SK-N-SH (cell line): ENCODE measurements around the gene SERPINA3.

Source experiments
- CHD2 ChIP-seq: fragments of 150-350 bp; IDR thresholded peaks from 2 replicates; pipeline ENCODE4 v1.6.1; 2018; ENCODE audit warnings: low read length; ENCODE audit not compliant: partially characterized antibody
- CTCF ChIP-seq: fragments of 200-600 bp; sonication (generic); IDR thresholded peaks from 2 replicates; pipeline ENCODE4 v1.6.1; 2017; ENCODE audit warnings: antibody characterized with exemption, mild to moderate bottlenecking, moderate library complexity
- GATA2 ChIP-seq: sonication (generic); formaldehyde crosslinking; IDR thresholded peaks from 2 replicates; pipeline ENCODE4 v1.5.0; 2020; ENCODE audit warnings: mild to moderate bottlenecking, missing genetic modification reagents
- JUND ChIP-seq: IDR thresholded peaks from 2 replicates; pipeline ENCODE4 v1.4.0; 2012
- NFIC ChIP-seq: IDR thresholded peaks from 2 replicates; pipeline ENCODE4 v1.4.0; 2012; ENCODE audit warnings: borderline replicate concordance
- PBX3 ChIP-seq: IDR thresholded peaks from 2 replicates; pipeline ENCODE4; 2012
- POLR2AphosphoS5 ChIP-seq: IDR thresholded peaks from 2 replicates; pipeline ENCODE4 v1.6.1; 2012; ENCODE audit warnings: low read depth, low read length
- RAD21 ChIP-seq: IDR thresholded peaks from 2 replicates; pipeline ENCODE4 v1.6.1; 2012; ENCODE audit warnings: mild to moderate bottlenecking, low read length
- SMC3 ChIP-seq: IDR thresholded peaks from 2 replicates; pipeline ENCODE4 v1.6.1; 2012; ENCODE audit warnings: low read depth, low read length, improper control_type of control experiment
- ZBTB33 ChIP-seq: IDR thresholded peaks from 2 replicates; pipeline ENCODE4 v1.4.0; 2012; ENCODE audit warnings: low read depth, borderline replicate concordance
- TF ChIP-seq, protein P1 (sequence below): IDR thresholded peaks from 2 replicates; pipeline ENCODE4 v1.6.1; 2012; ENCODE audit warnings: mild to moderate bottlenecking, low read depth, low read length, moderate library complexity
- TF ChIP-seq, protein P2 (sequence below): fragments of 150-350 bp; IDR thresholded peaks from 2 replicates; pipeline ENCODE4 v1.6.1; 2017; ENCODE audit warnings: antibody characterized with exemption, low read length, low read depth, borderline replicate concordance
- TF ChIP-seq, protein P3 (sequence below): IDR thresholded peaks from 2 replicates; pipeline ENCODE4 v1.4.0; 2012; ENCODE audit warnings: low read depth, borderline replicate concordance

GRCh38 chr14:94665121-94665520 lies 52.9 kb downstream of the SERPINA3 start:
- TF ChIP-seq CTCF, result no peak
- TF ChIP-seq, protein P1, sequence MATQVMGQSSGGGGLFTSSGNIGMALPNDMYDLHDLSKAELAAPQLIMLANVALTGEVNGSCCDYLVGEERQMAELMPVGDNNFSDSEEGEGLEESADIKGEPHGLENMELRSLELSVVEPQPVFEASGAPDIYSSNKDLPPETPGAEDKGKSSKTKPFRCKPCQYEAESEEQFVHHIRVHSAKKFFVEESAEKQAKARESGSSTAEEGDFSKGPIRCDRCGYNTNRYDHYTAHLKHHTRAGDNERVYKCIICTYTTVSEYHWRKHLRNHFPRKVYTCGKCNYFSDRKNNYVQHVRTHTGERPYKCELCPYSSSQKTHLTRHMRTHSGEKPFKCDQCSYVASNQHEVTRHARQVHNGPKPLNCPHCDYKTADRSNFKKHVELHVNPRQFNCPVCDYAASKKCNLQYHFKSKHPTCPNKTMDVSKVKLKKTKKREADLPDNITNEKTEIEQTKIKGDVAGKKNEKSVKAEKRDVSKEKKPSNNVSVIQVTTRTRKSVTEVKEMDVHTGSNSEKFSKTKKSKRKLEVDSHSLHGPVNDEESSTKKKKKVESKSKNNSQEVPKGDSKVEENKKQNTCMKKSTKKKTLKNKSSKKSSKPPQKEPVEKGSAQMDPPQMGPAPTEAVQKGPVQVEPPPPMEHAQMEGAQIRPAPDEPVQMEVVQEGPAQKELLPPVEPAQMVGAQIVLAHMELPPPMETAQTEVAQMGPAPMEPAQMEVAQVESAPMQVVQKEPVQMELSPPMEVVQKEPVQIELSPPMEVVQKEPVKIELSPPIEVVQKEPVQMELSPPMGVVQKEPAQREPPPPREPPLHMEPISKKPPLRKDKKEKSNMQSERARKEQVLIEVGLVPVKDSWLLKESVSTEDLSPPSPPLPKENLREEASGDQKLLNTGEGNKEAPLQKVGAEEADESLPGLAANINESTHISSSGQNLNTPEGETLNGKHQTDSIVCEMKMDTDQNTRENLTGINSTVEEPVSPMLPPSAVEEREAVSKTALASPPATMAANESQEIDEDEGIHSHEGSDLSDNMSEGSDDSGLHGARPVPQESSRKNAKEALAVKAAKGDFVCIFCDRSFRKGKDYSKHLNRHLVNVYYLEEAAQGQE, result no peak
- TF ChIP-seq SMC3, result no peak
- no peak for TF ChIP-seq GATA2 (CRISPR knock-in tag)
- TF ChIP-seq NFIC, result no peak
- TF ChIP-seq PBX3, result 0 out of 2 replicates have a peak, but pooled peaks have one; percentile 8
- no peak for TF ChIP-seq JUND
- TF ChIP-seq, protein P2, sequence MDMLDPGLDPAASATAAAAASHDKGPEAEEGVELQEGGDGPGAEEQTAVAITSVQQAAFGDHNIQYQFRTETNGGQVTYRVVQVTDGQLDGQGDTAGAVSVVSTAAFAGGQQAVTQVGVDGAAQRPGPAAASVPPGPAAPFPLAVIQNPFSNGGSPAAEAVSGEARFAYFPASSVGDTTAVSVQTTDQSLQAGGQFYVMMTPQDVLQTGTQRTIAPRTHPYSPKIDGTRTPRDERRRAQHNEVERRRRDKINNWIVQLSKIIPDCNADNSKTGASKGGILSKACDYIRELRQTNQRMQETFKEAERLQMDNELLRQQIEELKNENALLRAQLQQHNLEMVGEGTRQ, result no peak
- no peak for TF ChIP-seq RAD21
- TF ChIP-seq ZBTB33, result no peak
- TF ChIP-seq CHD2, result no peak
- TF ChIP-seq, protein P3, sequence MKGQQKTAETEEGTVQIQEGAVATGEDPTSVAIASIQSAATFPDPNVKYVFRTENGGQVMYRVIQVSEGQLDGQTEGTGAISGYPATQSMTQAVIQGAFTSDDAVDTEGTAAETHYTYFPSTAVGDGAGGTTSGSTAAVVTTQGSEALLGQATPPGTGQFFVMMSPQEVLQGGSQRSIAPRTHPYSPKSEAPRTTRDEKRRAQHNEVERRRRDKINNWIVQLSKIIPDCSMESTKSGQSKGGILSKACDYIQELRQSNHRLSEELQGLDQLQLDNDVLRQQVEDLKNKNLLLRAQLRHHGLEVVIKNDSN, result no peak
- TF ChIP-seq POLR2AphosphoS5, result no peak
